Parathyroid adenoma (tissue), 2 donors: Measurements from ENCODE around the gene MRS2.

Source experiments
- H2AFZ ChIP-seq: fragments of 300-600 bp; sonication (generic); one replicate; pipeline ENCODE4 v1.7.0; 2017; ENCODE audit warnings: antibody characterized with exemption, mild to moderate bottlenecking
- H3K27ac ChIP-seq: fragments of 300-600 bp; sonication (generic); one replicate; pipeline ENCODE4 v1.7.0; 2017
- H3K27me3 ChIP-seq: fragments of 300-600 bp; sonication (generic); one replicate; pipeline ENCODE4 v1.7.0; 2017; ENCODE audit warnings: low read length; ENCODE audit not compliant: control insufficient read depth, insufficient read depth
- H3K36me3 ChIP-seq: fragments of 300-600 bp; sonication (generic); one replicate; pipeline ENCODE4 v1.7.0; 2017; ENCODE audit warnings: low read length; ENCODE audit not compliant: control insufficient read depth, insufficient read depth
- H3K4me1 ChIP-seq: fragments of 300-600 bp; sonication (generic); one replicate; pipeline ENCODE4 v1.7.0; 2017; ENCODE audit warnings: control low read depth
- H3K4me2 ChIP-seq: fragments of 300-600 bp; sonication (generic); one replicate; pipeline ENCODE4 v1.7.0; 2017; ENCODE audit warnings: low read length
- H3K4me3 ChIP-seq: fragments of 300-600 bp; sonication (generic); one replicate; pipeline ENCODE4 v1.7.0; 2017; ENCODE audit warnings: low read depth, low read length
- H3K79me2 ChIP-seq: fragments of 300-600 bp; sonication (generic); one replicate; pipeline ENCODE4 v1.7.0; 2017; ENCODE audit warnings: control low read depth
- H3K9ac ChIP-seq: fragments of 300-600 bp; sonication (generic); one replicate; pipeline ENCODE4 v1.7.0; 2017; ENCODE audit warnings: mild to moderate bottlenecking
- H3K9me3 ChIP-seq: fragments of 300-600 bp; sonication (generic); one replicate; pipeline ENCODE4 v1.7.0; 2017; ENCODE audit warnings: low read length; ENCODE audit not compliant: control insufficient read depth
- CTCF ChIP-seq: fragments of 300-600 bp; sonication (generic); IDR thresholded peaks from one replicate; pipeline ENCODE4 v1.7.0; 2017; ENCODE audit warnings: antibody characterized with exemption, mild to moderate bottlenecking
- donor health status: primary hyperparathyroidism.

Gene MRS2

GRCh38 chr6:24426729-24427446, 24.2 kb downstream of the MRS2 start:
- Histone ChIP-seq H3K9me3 (no peaks in the 10 kb centered on the region), H3K4me3 (no peak overlapping the region), H3K36me3 (no peaks in the 10 kb centered on the region)

GRCh38 chr6:24428615-24429014, 25.9 kb downstream of the MRS2 start:
- Histone ChIP-seq H2AFZ (no peak overlapping the region), H3K4me3 (no peak overlapping the region), H3K79me2 (no peaks in the 10 kb centered on the region), H3K27ac (no peak overlapping the region), H3K27me3 (no peaks in the 10 kb centered on the region), H3K9me3 (no peaks in the 10 kb centered on the region), H3K9ac (no peak overlapping the region), H3K4me1 (no peaks in the 10 kb centered on the region), H3K4me2 (no peak overlapping the region), H3K36me3 (no peaks in the 10 kb centered on the region)
- no peak for TF ChIP-seq CTCF

More at GRCh38 chr6:24426729-24427446, 24.2 kb downstream of the MRS2 start:
- H3K9ac ChIP-seq: no peak overlapping the region
- no peaks in the 10 kb centered on the region for H3K79me2 ChIP-seq
- TF ChIP-seq CTCF: no peak
- no peaks in the 10 kb centered on the region for H3K27me3 ChIP-seq
- no peak overlapping the region for H3K27ac ChIP-seq
- no peak overlapping the region for H3K4me2 ChIP-seq
- H2AFZ ChIP-seq: no peak overlapping the region
- no peaks in the 10 kb centered on the region for H3K4me1 ChIP-seq

GRCh38 chr6:24429146-24429545, 26.4 kb downstream of the MRS2 start:
- H3K27ac ChIP-seq: no peak overlapping the region
- no peak overlapping the region for H3K9ac ChIP-seq
- H3K4me2 ChIP-seq: no peak overlapping the region
- H3K9me3 ChIP-seq: no peaks in the 10 kb centered on the region
- no peak overlapping the region for H3K4me3 ChIP-seq
- no peaks in the 10 kb centered on the region for H3K4me1 ChIP-seq
- H3K79me2 ChIP-seq: no peaks in the 10 kb centered on the region
- TF ChIP-seq CTCF: no peak
- no peaks in the 10 kb centered on the region for H3K27me3 ChIP-seq
- no peaks in the 10 kb centered on the region for H3K36me3 ChIP-seq
- no peak overlapping the region for H2AFZ ChIP-seq

- TF ChIP-seq CTCF: no peak
- Histone ChIP-seq H3K9me3 (no peaks in the 10 kb centered on the region), H3K27me3 (no peaks in the 10 kb centered on the region), H3K4me1 (no peaks in the 10 kb centered on the region), H3K36me3 (no peaks in the 10 kb centered on the region), H3K79me2 (no peaks in the 10 kb centered on the region), H3K27ac (no peak overlapping the region), H3K4me3 (no peak overlapping the region), H3K4me2 (no peak overlapping the region), H2AFZ (no peak overlapping the region), H3K9ac (no peak overlapping the region)
Measured at GRCh38 chr6:24430086-24430485, 27.4 kb downstream of the MRS2 start.

GRCh38 chr6:24431045-24431451, 28.3 kb downstream of the MRS2 start:
- Histone ChIP-seq H3K4me2 (no peak overlapping the region), H3K9ac (no peak overlapping the region), H3K79me2 (no peaks in the 10 kb centered on the region), H3K36me3 (no peaks in the 10 kb centered on the region), H2AFZ (no peak overlapping the region), H3K27ac (no peak overlapping the region), H3K27me3 (no peaks in the 10 kb centered on the region), H3K4me3 (no peak overlapping the region), H3K4me1 (no peaks in the 10 kb centered on the region), H3K9me3 (no peaks in the 10 kb centered on the region)
- peak; percentile 78 for TF ChIP-seq CTCF
